ENCODE data around the gene PTPRD. TPM values are rescaled to one million over a fixed set of nuclear protein-coding genes. Genes with fewer than 3 reads are reported as not detected.
"Not testable (repeated sequence)": the region's sequence is repeated elsewhere in the genome, so short reads cannot be mapped to it uniquely, and the experiment has no call there.

Gene PTPRD
- total RNA-seq, 1 donor from 2014 or later: 136 TPM

- TF ChIP-seq EZH2 (IDR thresholded peaks at IDR 0.05) (no peak), EZH2phosphoT487 (IDR thresholded peaks at IDR 0.05) (no peak), CTCF (IDR thresholded peaks at IDR 0.05) (no peak)
- no peaks in the 10 kb centered on the region for H3K27me3 ChIP-seq
- no peaks in the 10 kb centered on the region for H3K36me3 Mint-ChIP-seq
Measured at GRCh38 chr9:9054354-9054992, 1558.3 kb downstream of the PTPRD start.

GRCh38 chr9:9045572-9045971, 1567.2 kb downstream of the PTPRD start:
- TF ChIP-seq EZH2 (IDR thresholded peaks at IDR 0.05) (no peak), CTCF (IDR thresholded peaks at IDR 0.05) (no peak), EZH2phosphoT487 (IDR thresholded peaks at IDR 0.05) (no peak)
- peak overlapping the region; percentile 14 for H3K27ac Mint-ChIP-seq
- H3K4me3 Mint-ChIP-seq: no peak overlapping the region
- H3K9ac ChIP-seq: no peak overlapping the region
- H3K9me3 Mint-ChIP-seq: no peaks in the 10 kb centered on the region
- H3K9me3 ChIP-seq (ENCODE audit: low read depth): no peaks in the 10 kb centered on the region
- H2AFZ ChIP-seq (replicated peaks): no peak overlapping the region
- no peaks in the 10 kb centered on the region for H3K4me1 ChIP-seq
- H3K27me3 ChIP-seq: no peaks in the 10 kb centered on the region
- H3K36me3 Mint-ChIP-seq: no peaks in the 10 kb centered on the region
- no peaks in the 10 kb centered on the region for H3K79me2 ChIP-seq (ENCODE audit: low read depth)
- peaks cover 24% of the 10 kb centered on the region for H3K4me1 Mint-ChIP-seq
- no peaks in the 10 kb centered on the region for H3K27me3 Mint-ChIP-seq (ENCODE audit: insufficient read depth, low read depth)
- no peak overlapping the region for H3K27ac ChIP-seq
- H3K4me2 ChIP-seq: no peak overlapping the region
- no peaks in the 10 kb centered on the region for H3K36me3 ChIP-seq
- no peak overlapping the region for H3K4me3 ChIP-seq
- no peaks in the 10 kb centered on the region for H4K20me1 ChIP-seq (ENCODE audit: low read depth)
- H3F3A ChIP-seq (ENCODE audit: low read depth): no peaks in the 10 kb centered on the region
- peak; percentile 3 for DNase-seq (ENCODE audit: low spot score)

More at GRCh38 chr9:9054354-9054992, 1558.3 kb downstream of the PTPRD start:
- Histone ChIP-seq H3F3A (ENCODE audit: low read depth) (no peaks in the 10 kb centered on the region), H2AFZ (replicated peaks) (no peak overlapping the region), H3K4me1 (no peaks in the 10 kb centered on the region), H3K79me2 (ENCODE audit: low read depth) (no peaks in the 10 kb centered on the region), H3K4me2 (no peak overlapping the region), H3K4me3 (no peak overlapping the region), H3K27ac (no peak overlapping the region), H3K9ac (no peak overlapping the region), H3K36me3 (no peaks in the 10 kb centered on the region), H4K20me1 (ENCODE audit: low read depth) (no peaks in the 10 kb centered on the region), H3K9me3 (ENCODE audit: low read depth) (no peaks in the 10 kb centered on the region)
- H3K27me3 Mint-ChIP-seq (ENCODE audit: insufficient read depth, low read depth): peaks cover 4% of the 10 kb centered on the region
- no peak overlapping the region for H3K4me3 Mint-ChIP-seq
- no peak for DNase-seq (ENCODE audit: low spot score)
- no peaks in the 10 kb centered on the region for H3K4me1 Mint-ChIP-seq
- peaks cover 4% of the 10 kb centered on the region for H3K9me3 Mint-ChIP-seq
- no peak overlapping the region for H3K27ac Mint-ChIP-seq

GRCh38 chr9:9045072-9045471, 1567.7 kb downstream of the PTPRD start:
- peaks cover 24% of the 10 kb centered on the region for H3K4me1 Mint-ChIP-seq
- Histone ChIP-seq H3K4me2 (no peak overlapping the region), H3K9me3 (ENCODE audit: low read depth) (no peaks in the 10 kb centered on the region), H3K4me1 (no peaks in the 10 kb centered on the region), H3K36me3 (no peaks in the 10 kb centered on the region), H3F3A (ENCODE audit: low read depth) (no peaks in the 10 kb centered on the region), H3K9ac (no peak overlapping the region), H2AFZ (replicated peaks) (no peak overlapping the region), H3K27me3 (no peaks in the 10 kb centered on the region), H3K27ac (no peak overlapping the region), H3K79me2 (ENCODE audit: low read depth) (no peaks in the 10 kb centered on the region), H3K4me3 (no peak overlapping the region), H4K20me1 (ENCODE audit: low read depth) (no peaks in the 10 kb centered on the region)
- no peak for DNase-seq (ENCODE audit: low spot score)
- H3K4me3 Mint-ChIP-seq: no peak overlapping the region
- H3K27ac Mint-ChIP-seq: peak overlapping the region; percentile 14
- no peaks in the 10 kb centered on the region for H3K36me3 Mint-ChIP-seq
- H3K9me3 Mint-ChIP-seq: no peaks in the 10 kb centered on the region
- H3K27me3 Mint-ChIP-seq (ENCODE audit: insufficient read depth, low read depth): no peaks in the 10 kb centered on the region
- TF ChIP-seq EZH2phosphoT487 (IDR thresholded peaks at IDR 0.05) (no peak), CTCF (IDR thresholded peaks at IDR 0.05) (no peak), EZH2 (IDR thresholded peaks at IDR 0.05) (no peak)

GRCh38 chr9:9043788-9044187, 1569.0 kb downstream of the PTPRD start:
- H3F3A ChIP-seq (ENCODE audit: low read depth); H3K4me2 ChIP-seq; H2AFZ ChIP-seq (replicated peaks); H3K79me2 ChIP-seq (ENCODE audit: low read depth); H3K9me3 Mint-ChIP-seq; H3K9ac ChIP-seq; H3K4me1 ChIP-seq; H3K4me3 Mint-ChIP-seq; H3K27me3 Mint-ChIP-seq (ENCODE audit: insufficient read depth, low read depth); H3K27ac ChIP-seq; H3K36me3 Mint-ChIP-seq; H3K4me3 ChIP-seq; H3K36me3 ChIP-seq; H3K27me3 ChIP-seq; H3K9me3 ChIP-seq (ENCODE audit: low read depth); H4K20me1 ChIP-seq (ENCODE audit: low read depth); H3K27ac Mint-ChIP-seq; DNase-seq (ENCODE audit: low spot score): not testable (repeated sequence)
- peaks cover 24% of the 10 kb centered on the region for H3K4me1 Mint-ChIP-seq

Data from neural progenitor cell (in vitro differentiated cells).